K562 (cell line): Measurements from ENCODE around the gene POLRMT. TPM values are rescaled to one million over a fixed set of nuclear protein-coding genes. Genes with fewer than 3 reads are reported as not detected.

Experiments
- ATAC-seq: fragments of 200-7000 bp; cut with Tn5 transposase; 3 replicates; pipeline ENCODE4 v1.9.1; 2020; ENCODE audit warnings: moderate library complexity
- BruUV-seq: library from RNA; stranded (reverse); fragments of 400-500 nt; replicated peaks from 2 replicates; lab custom pipeline; 2021; lab: Mats Ljungman, UMichigan
- CTCF ChIA-PET: fragments of 300-600 bp; formaldehyde crosslinking; extraction: SDS; loops from one replicate; lab custom pipeline; 2021; ENCODE audit warnings: low intra/inter-chr PET ratio; lab: Yijun Ruan, JAX
- POLR2A ChIA-PET: fragments of 300-600, 350-650 bp; sonication (Branson Sonifier 250); formaldehyde crosslinking; extraction: SDS; loops from one replicate; lab custom pipeline; 2021; ENCODE audit warnings: antibody characterized with exemption, inconsistent platforms; lab: Yijun Ruan, JAX
- DNase-seq, 4 experiments: peaks; one replicate each; pipeline versions ENCODE4 v3.0.0 to v3.0.0-alpha.2; 2011 to 2018; ENCODE audit warnings: low spot score in 3 of 4, mixed read lengths in 3 of 4; ENCODE audit errors: extremely low read depth in 1 of 4
- FAIRE-seq: peaks from 2 replicates; lab custom pipeline; 2011; peaks lifted over from hg19 to GRCh38; lab: Jason Lieb, UNC
- H2AFZ ChIP-seq: 2 replicates; pipeline ENCODE4 v1.6.0; 2011; ENCODE audit warnings: low read depth, low read length, control low read depth, inconsistent platforms
- H3K27ac ChIP-seq: fragments of 200-600 bp; 3 replicates; pipeline ENCODE4 v1.8.0; 2011; ENCODE audit warnings: low read depth, mild to moderate bottlenecking, control low read depth, inconsistent platforms, low read length, moderate library complexity, mixed read lengths; ENCODE audit errors: extremely low read depth
- H3K27me3 ChIP-seq, 2 experiments: fragments of 300-600 bp in 1 of 2; 2 replicates in 1 of 2; 3 replicates in 1 of 2; pipeline versions ENCODE4 v1.6.0 to v1.8.0; 2011; ENCODE audit warnings: inconsistent platforms in 2 of 2, low read length in 2 of 2, mild to moderate bottlenecking in 1 of 2, mixed read lengths in 1 of 2, moderate library complexity in 1 of 2; ENCODE audit not compliant: control insufficient read depth in 2 of 2, insufficient read depth in 2 of 2
- H3K36me3 ChIP-seq: fragments of 300-600 bp; 3 replicates; pipeline ENCODE4 v1.8.0; 2011; ENCODE audit warnings: mild to moderate bottlenecking, low read length, inconsistent platforms; ENCODE audit not compliant: control insufficient read depth, insufficient read depth
- H3K4me1 ChIP-seq, 2 experiments: fragments of 200-600 bp in 1 of 2; replicated peaks in 1 of 2; 2 replicates in 1 of 2; 3 replicates in 1 of 2; pipeline versions ENCODE4 v1.5.1 to v1.8.0; 2011; ENCODE audit warnings: inconsistent platforms in 2 of 2, low read length in 2 of 2, mild to moderate bottlenecking in 1 of 2, mixed read lengths in 1 of 2, moderate library complexity in 1 of 2; ENCODE audit not compliant: control insufficient read depth in 2 of 2, insufficient read depth in 2 of 2
- H3K4me2 ChIP-seq: 2 replicates; pipeline ENCODE4 v1.6.1; 2011; ENCODE audit warnings: low read length, control low read depth, inconsistent platforms, mixed read lengths; ENCODE audit not compliant: insufficient read depth
- H3K4me3 ChIP-seq: fragments of 200-600 bp; sonication (generic), shearing (Covaris generic); 2 replicates; pipeline ENCODE4 v1.5.1; 2016; ENCODE audit warnings: control low read depth, inconsistent platforms
- H3K79me2 ChIP-seq: fragments of 200-600 bp; 3 replicates; pipeline ENCODE4 v1.8.0; 2011; ENCODE audit warnings: low read length, inconsistent platforms; ENCODE audit not compliant: control insufficient read depth, insufficient read depth
- H3K9ac ChIP-seq, 2 experiments: 2 replicates each; pipeline versions ENCODE4 v1.6.0 to v1.6.1; 2011; ENCODE audit warnings: low read depth in 2 of 2, low read length in 2 of 2, control low read depth in 1 of 2, inconsistent platforms in 1 of 2, mild to moderate bottlenecking in 1 of 2, mixed read lengths in 1 of 2; ENCODE audit not compliant: insufficient read depth in 1 of 2
- H3K9me1 ChIP-seq: one replicate; pipeline ENCODE4 v1.6.0; 2011; ENCODE audit warnings: inconsistent platforms, mild to moderate bottlenecking, low read length, moderate library complexity; ENCODE audit not compliant: control insufficient read depth, insufficient read depth
- H3K9me3 ChIP-seq: replicated peaks from 2 replicates; pipeline ENCODE4 v1.5.1; 2011; ENCODE audit warnings: low read depth, low read length, inconsistent platforms; ENCODE audit not compliant: control insufficient read depth, insufficient read depth
- H4K20me1 ChIP-seq: replicated peaks from 2 replicates; pipeline ENCODE4 v1.6.1; 2011; ENCODE audit warnings: low read length, inconsistent platforms, mixed read lengths; ENCODE audit not compliant: control insufficient read depth, insufficient read depth
- HNRNPL ChIP-seq: fragments of 200-400 bp; formaldehyde crosslinking; IDR thresholded peaks from 2 replicates; pipeline ENCODE4 v1.6.1; 2017; ENCODE audit warnings: low read depth, mild to moderate bottlenecking, low read length
- PHTF2 ChIP-seq: fragments of 250-450 bp; sonication (Bioruptor Pico); IDR thresholded peaks from 2 replicates; pipeline ENCODE4 v1.5.0; 2021; ENCODE audit warnings: mild to moderate bottlenecking
- POLR2G ChIP-seq: fragments of 200-400 bp; formaldehyde crosslinking; IDR thresholded peaks from 2 replicates; pipeline ENCODE4 v1.6.1; 2017; ENCODE audit warnings: low read depth, mild to moderate bottlenecking, antibody characterized with exemption, low read length, moderate library complexity
- RBM22 ChIP-seq: fragments of 200-400 bp; formaldehyde crosslinking; IDR thresholded peaks from 2 replicates; pipeline ENCODE4 v1.6.1; 2018; ENCODE audit warnings: low read length, low read depth; ENCODE audit not compliant: poor library complexity, severe bottlenecking
- THRAP3 ChIP-seq: fragments of 450-650 bp; IDR thresholded peaks from 2 replicates; pipeline ENCODE4 v1.6.1; 2016; ENCODE audit warnings: mild to moderate bottlenecking, inconsistent platforms, borderline replicate concordance
- WGBS: fragments of 100-300 bp; shearing (Covaris generic); methylation state at CpG from one replicate; pipeline ENCODE4 v1.1.6; 2016; ENCODE audit warnings: low coverage, mixed read lengths; ENCODE audit not compliant: insufficient coverage; ENCODE audit errors: missing lambda C conversion rate; 5-methylcytosine and 5-hydroxymethylcytosine counted together
- in situ Hi-C: fragments of 300-500 bp; cut with MboI; formaldehyde crosslinking; loops from 4 replicates; pipeline ENCODE4 v1.15.0; 2018; ENCODE audit warnings: inconsistent platforms, mixed read lengths
- intact Hi-C: fragments of 100-400 bp; cut with micrococcal nuclease; formaldehyde crosslinking; loops from 2 replicates; pipeline ENCODE4 v1.14.2; 2022
- polyA plus RNA-seq, 8 experiments: library from polyadenylated mRNA; depleted of rRNA in 4 of 8; stranded (reverse) in 5 of 8; unstranded in 3 of 8; fragments of >200 nt; fragmentation: Nextera tagmentation in 2 of 8; fragmentation: Illumina TruSeq in 1 of 8; extraction: Ambion mirVana in 2 of 8; extraction: Trizol in 1 of 8; gene quantifications; 2 replicates each; pipeline versions ENCODE4 v1.2.1 to v1.2.3, GENCODE V29; 2011 to 2014; ENCODE audit warnings: inconsistent platforms in 1 of 8, missing spikeins in 1 of 8
- total RNA-seq, 7 experiments: library from RNA; depleted of rRNA in 6 of 7; stranded (reverse); fragments of >200 nt in 6 of 7; fragmentation: Illumina TruSeq in 2 of 7; extraction: Trizol in 2 of 7; gene quantifications; 2 replicates each; pipeline versions ENCODE4 v1.2.1 to v1.2.3, GENCODE V29; 2011 to 2021; ENCODE audit warnings: low replicate concordance in 1 of 7
- TF ChIP-seq, protein P1 (sequence below): IDR thresholded peaks from 3 replicates; pipeline ENCODE4 v1.6.1; 2011; ENCODE audit warnings: borderline replicate concordance, mild to moderate bottlenecking; ENCODE audit not compliant: insufficient read length, insufficient read depth
- TF ChIP-seq, protein P2 (sequence below), 2 experiments: fragments of 450-650 bp; IDR thresholded peaks; 2 replicates each; pipeline ENCODE4 v1.6.1; 2018; ENCODE audit warnings: mild to moderate bottlenecking in 2 of 2, low read depth in 1 of 2; ENCODE audit not compliant: partially characterized antibody in 2 of 2
- TF ChIP-seq, protein P3 (sequence below), 2 experiments: fragments of 450-650 bp; IDR thresholded peaks; 2 replicates each; pipeline ENCODE4 v1.6.1; 2016
- TF ChIP-seq, protein P4 (sequence below), 3 experiments: IDR thresholded peaks in 2 of 3; conservative IDR thresholded peaks in 1 of 3; 2 replicates each; pipeline ENCODE4 v1.5.1; 2011 to 2012; ENCODE audit warnings: low read length in 3 of 3, mild to moderate bottlenecking in 3 of 3, control low read depth in 2 of 3, improper control_type of control experiment in 1 of 3, inconsistent platforms in 1 of 3, low read depth in 1 of 3, mixed read lengths in 1 of 3, moderate library complexity in 1 of 3; ENCODE audit not compliant: insufficient read depth in 2 of 3

Gene POLRMT
- total and polyA plus RNA-seq, 9 of the 15 experiments (the other 6 are each of a cell fraction or from before 2014, with no cell fraction given): 30.3 to 144 (median 68.0) TPM

DNA sequence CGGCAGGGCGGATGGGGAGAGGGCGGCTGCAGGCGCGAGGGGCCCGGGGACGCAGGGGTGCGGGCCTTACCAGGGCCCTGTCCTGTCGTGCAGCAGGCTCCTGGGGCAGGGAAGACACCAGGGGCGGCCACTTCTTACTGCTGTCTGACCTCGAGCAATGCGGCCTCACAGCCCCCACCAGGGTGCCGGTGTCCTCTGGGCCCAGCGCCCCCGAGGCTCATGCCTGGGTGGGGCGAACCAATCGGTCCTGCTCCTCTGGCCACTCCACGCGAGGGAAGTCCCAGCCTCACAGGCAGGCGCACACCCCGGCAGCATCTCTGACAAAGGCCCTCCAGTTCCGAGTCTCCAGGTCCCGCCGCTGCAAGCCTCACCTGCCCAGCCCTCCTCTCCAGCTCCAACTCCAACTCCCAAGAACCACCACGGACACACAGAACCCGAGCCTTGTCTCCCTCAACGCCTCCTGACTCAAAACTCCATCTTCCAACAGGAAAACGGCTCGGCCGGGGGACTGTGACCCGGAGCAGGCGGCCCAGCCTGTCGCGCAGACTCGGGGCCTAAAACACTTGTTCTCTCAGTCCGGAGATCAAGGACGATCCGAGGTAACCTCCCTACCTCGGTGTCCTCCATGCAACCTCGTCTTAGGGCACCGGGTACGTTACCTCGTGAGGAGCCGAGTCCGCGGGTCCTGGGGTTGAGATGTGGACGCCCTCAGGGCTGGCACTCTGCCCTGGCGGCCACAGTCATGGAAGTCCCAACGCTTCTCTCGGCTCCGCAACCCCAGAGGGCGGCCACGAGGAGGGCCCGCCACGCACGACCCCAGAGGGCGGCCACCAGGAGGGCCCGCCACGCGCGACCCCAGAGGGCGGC, 12.8 kb upstream of the POLRMT start (continued):
- no peak for TF ChIP-seq THRAP3

DNA sequence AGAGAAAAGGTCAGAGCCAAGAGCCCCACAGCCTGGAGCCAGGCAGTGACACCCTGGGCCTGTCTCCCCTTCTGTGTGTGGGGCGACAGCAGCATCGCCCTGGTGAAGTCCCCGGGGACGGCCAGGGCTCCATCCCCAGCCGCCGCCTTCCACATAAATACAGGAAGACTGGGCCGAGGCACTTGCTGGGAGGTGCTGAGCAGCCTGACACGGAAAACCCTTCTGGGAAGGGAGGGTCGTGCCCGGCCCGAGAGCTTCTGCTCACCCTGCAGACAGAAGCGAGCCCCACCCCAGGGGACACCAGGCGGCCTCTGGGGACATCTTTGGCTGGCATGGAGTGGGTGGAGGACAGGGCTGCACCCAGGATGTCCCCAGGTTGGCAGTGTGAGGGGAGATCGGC, 11.5 kb upstream of the POLRMT start:
- DNase-seq (no peak), FAIRE-seq (no peak)
- Histone ChIP-seq H3K9ac (no peak overlapping the region), H3K27me3 (no peaks in the 10 kb centered on the region), H3K9me1 (no peaks in the 10 kb centered on the region), H3K79me2 (no peaks in the 10 kb centered on the region), H2AFZ (no peak overlapping the region), H3K27ac (no peak overlapping the region), H3K4me3 (no peak overlapping the region), H3K4me1 (peaks cover 0 to 48% of the 10 kb centered on the region in 2 experiments; a peak in 2 of 5 replicates), H3K9me3 (no peaks in the 10 kb centered on the region), H3K4me2 (no peak overlapping the region)
- ChIA-PET POLR2A (no interaction called here), CTCF (no interaction called here)
- WGBS: 88% methylated on average over 10 of the region's 14 CpGs
- intact Hi-C loops: no loop called here
- no TSS peak for BruUV-seq
- TF ChIP-seq, protein P1, sequence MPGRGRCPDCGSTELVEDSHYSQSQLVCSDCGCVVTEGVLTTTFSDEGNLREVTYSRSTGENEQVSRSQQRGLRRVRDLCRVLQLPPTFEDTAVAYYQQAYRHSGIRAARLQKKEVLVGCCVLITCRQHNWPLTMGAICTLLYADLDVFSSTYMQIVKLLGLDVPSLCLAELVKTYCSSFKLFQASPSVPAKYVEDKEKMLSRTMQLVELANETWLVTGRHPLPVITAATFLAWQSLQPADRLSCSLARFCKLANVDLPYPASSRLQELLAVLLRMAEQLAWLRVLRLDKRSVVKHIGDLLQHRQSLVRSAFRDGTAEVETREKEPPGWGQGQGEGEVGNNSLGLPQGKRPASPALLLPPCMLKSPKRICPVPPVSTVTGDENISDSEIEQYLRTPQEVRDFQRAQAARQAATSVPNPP: no peak
- TF ChIP-seq, protein P2, sequence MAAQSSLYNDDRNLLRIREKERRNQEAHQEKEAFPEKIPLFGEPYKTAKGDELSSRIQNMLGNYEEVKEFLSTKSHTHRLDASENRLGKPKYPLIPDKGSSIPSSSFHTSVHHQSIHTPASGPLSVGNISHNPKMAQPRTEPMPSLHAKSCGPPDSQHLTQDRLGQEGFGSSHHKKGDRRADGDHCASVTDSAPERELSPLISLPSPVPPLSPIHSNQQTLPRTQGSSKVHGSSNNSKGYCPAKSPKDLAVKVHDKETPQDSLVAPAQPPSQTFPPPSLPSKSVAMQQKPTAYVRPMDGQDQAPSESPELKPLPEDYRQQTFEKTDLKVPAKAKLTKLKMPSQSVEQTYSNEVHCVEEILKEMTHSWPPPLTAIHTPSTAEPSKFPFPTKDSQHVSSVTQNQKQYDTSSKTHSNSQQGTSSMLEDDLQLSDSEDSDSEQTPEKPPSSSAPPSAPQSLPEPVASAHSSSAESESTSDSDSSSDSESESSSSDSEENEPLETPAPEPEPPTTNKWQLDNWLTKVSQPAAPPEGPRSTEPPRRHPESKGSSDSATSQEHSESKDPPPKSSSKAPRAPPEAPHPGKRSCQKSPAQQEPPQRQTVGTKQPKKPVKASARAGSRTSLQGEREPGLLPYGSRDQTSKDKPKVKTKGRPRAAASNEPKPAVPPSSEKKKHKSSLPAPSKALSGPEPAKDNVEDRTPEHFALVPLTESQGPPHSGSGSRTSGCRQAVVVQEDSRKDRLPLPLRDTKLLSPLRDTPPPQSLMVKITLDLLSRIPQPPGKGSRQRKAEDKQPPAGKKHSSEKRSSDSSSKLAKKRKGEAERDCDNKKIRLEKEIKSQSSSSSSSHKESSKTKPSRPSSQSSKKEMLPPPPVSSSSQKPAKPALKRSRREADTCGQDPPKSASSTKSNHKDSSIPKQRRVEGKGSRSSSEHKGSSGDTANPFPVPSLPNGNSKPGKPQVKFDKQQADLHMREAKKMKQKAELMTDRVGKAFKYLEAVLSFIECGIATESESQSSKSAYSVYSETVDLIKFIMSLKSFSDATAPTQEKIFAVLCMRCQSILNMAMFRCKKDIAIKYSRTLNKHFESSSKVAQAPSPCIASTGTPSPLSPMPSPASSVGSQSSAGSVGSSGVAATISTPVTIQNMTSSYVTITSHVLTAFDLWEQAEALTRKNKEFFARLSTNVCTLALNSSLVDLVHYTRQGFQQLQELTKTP (IDR thresholded peaks at IDR 0.05; ENCODE audit: low read depth in 1 of 2, partially characterized antibody in 2 of 2): no peak
- TF ChIP-seq POLR2G: peak; percentile 62
- TF ChIP-seq PHTF2 (CRISPR knock-in tag): no peak
- TF ChIP-seq RBM22: peak; percentile 28
- TF ChIP-seq, protein P3, sequence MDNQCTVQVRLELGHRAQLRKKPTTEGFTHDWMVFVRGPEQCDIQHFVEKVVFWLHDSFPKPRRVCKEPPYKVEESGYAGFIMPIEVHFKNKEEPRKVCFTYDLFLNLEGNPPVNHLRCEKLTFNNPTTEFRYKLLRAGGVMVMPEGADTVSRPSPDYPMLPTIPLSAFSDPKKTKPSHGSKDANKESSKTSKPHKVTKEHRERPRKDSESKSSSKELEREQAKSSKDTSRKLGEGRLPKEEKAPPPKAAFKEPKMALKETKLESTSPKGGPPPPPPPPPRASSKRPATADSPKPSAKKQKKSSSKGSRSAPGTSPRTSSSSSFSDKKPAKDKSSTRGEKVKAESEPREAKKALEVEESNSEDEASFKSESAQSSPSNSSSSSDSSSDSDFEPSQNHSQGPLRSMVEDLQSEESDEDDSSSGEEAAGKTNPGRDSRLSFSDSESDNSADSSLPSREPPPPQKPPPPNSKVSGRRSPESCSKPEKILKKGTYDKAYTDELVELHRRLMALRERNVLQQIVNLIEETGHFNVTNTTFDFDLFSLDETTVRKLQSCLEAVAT (IDR thresholded peaks at IDR 0.05): no peak
- no peak for TF ChIP-seq HNRNPL
- TF ChIP-seq, protein P4, sequence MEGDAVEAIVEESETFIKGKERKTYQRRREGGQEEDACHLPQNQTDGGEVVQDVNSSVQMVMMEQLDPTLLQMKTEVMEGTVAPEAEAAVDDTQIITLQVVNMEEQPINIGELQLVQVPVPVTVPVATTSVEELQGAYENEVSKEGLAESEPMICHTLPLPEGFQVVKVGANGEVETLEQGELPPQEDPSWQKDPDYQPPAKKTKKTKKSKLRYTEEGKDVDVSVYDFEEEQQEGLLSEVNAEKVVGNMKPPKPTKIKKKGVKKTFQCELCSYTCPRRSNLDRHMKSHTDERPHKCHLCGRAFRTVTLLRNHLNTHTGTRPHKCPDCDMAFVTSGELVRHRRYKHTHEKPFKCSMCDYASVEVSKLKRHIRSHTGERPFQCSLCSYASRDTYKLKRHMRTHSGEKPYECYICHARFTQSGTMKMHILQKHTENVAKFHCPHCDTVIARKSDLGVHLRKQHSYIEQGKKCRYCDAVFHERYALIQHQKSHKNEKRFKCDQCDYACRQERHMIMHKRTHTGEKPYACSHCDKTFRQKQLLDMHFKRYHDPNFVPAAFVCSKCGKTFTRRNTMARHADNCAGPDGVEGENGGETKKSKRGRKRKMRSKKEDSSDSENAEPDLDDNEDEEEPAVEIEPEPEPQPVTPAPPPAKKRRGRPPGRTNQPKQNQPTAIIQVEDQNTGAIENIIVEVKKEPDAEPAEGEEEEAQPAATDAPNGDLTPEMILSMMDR (IDR thresholded peaks at IDR 0.05 in 2 of 3, conservative IDR thresholded peaks at IDR 0.05 in 1 of 3; ENCODE audit: insufficient read depth in 2 of 3, low read depth in 1 of 3, low read length in 3 of 3): no peak
- TF ChIP-seq, all 486 proteins: peak for 2
- in situ Hi-C loops: no loop called here
- ATAC-seq: no peak
- Histone ChIP-seq H4K20me1 (no peaks in the 10 kb centered on the region), H3K36me3 (peaks cover 50% of the 10 kb centered on the region; the same call in 1 of the 3 replicates)
